Measurements from ENCODE around the gene ESF1.

DNA sequence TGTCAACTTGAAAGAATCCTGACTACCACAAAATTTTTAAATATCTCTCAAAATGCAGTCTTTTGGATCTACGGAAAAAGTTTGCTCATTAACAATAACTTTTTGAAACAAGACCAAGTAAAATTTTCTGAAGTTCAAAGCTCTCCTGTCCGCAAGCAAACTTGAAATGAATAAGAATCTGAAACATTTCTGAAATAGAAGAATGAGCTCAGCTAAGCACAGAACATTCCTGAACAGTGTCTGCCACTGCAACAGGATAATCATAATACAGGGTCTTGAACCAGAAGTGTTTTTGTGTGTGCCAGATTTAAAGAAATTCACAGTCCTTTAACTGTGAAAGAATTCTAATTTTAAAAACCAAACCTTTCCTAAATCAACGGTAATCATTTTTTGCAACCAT lies 96.9 kb downstream of the ESF1 start:
- TF ChIP-seq CTCF (IDR thresholded peaks at IDR 0.05) (no peak), EP300 (IDR thresholded peaks at IDR 0.05) (no peak), POLR2AphosphoS5 (IDR thresholded peaks at IDR 0.05) (no peak)
